GM12865 (cell line): ENCODE measurements around the gene RNF166.

ENCODE experiments used
- DNase-seq: peaks from one replicate; pipeline ENCODE4 v3.0.0; 2010; ENCODE audit warnings: low read depth
- H3K4me3 ChIP-seq: 2 replicates; pipeline ENCODE4 v1.5.1; 2011; ENCODE audit warnings: mild to moderate bottlenecking, low read depth, low read length, control low read depth
- CTCF ChIP-seq: IDR thresholded peaks from 2 replicates; pipeline ENCODE4 v1.5.1; 2011; ENCODE audit warnings: low read length, control low read depth, low read depth, inconsistent platforms; ENCODE audit not compliant: insufficient read depth; ENCODE audit errors: missing control alignments

The RNF166 gene

GRCh38 chr16:88697116-88697830 lies 8.9 kb downstream of the RNF166 start:
- H3K4me3 ChIP-seq: no peak overlapping the region
- TF ChIP-seq CTCF: no peak
- DNase-seq: no peak

- no peak for TF ChIP-seq CTCF
- no peak overlapping the region for H3K4me3 ChIP-seq
- no peak for DNase-seq
These were observed 9.8 kb downstream of the RNF166 start for GRCh38 chr16:88696441-88696840.

- TF ChIP-seq CTCF: no peak
- no peak for DNase-seq
- H3K4me3 ChIP-seq: no peak overlapping the region
These were observed 10.5 kb downstream of the RNF166 start for GRCh38 chr16:88695753-88696152.

- H3K4me3 ChIP-seq: no peak overlapping the region
- TF ChIP-seq CTCF: no peak
- DNase-seq: no peak
These were observed 11.0 kb downstream of the RNF166 start for GRCh38 chr16:88695218-88695617.

- no peak for TF ChIP-seq CTCF
- no peak for DNase-seq
- H3K4me3 ChIP-seq: no peak overlapping the region
These were observed 11.8 kb downstream of the RNF166 start for GRCh38 chr16:88694221-88695087.

GRCh38 chr16:88693420-88694177 lies 12.6 kb downstream of the RNF166 start:
- H3K4me3 ChIP-seq: no peak overlapping the region
- no peak for DNase-seq
- no peak for TF ChIP-seq CTCF
